SK-N-SH (cell line): Measurements from ENCODE around the gene FFAR3. TPM values are rescaled to one million over a fixed set of nuclear protein-coding genes. Genes with fewer than 3 reads are reported as not detected.

Experiments used
- CTCF ChIA-PET: fragments of 300-600, 350-600 bp; formaldehyde crosslinking; extraction: SDS; loops from one replicate; lab custom pipeline; 2021; lab: Yijun Ruan, JAX
- POLR2A ChIA-PET: fragments of 350-600 bp; sonication (Branson Sonifier 250); formaldehyde crosslinking; extraction: SDS; loops from one replicate; lab custom pipeline; 2020; ENCODE audit warnings: antibody characterized with exemption, inconsistent platforms; lab: Yijun Ruan, JAX
- DNase-seq: peaks from one replicate; pipeline ENCODE4 v3.0.0; 2012
- H2AFZ ChIP-seq: fragments of 200-600 bp; sonication (generic); 2 replicates; pipeline ENCODE4 v1.8.1; 2016; ENCODE audit warnings: antibody characterized with exemption, mild to moderate bottlenecking, low read depth
- H3F3A ChIP-seq: fragments of 200-600 bp; sonication (generic); replicated peaks from 2 replicates; pipeline ENCODE3; 2016; ENCODE audit warnings: antibody characterized with exemption, mild to moderate bottlenecking; ENCODE audit not compliant: insufficient read depth
- H3K27ac ChIP-seq, 2 experiments: fragments of 200-500 bp in 1 of 2; fragments of 200-600 bp in 1 of 2; sonication (Bioruptor generic) in 1 of 2; sonication (generic), shearing (Covaris generic) in 1 of 2; 2 replicates each; pipeline versions ENCODE4 v1.5.1 to v1.6.1; 2014 to 2016; ENCODE audit warnings: low read depth in 2 of 2, inconsistent platforms in 1 of 2, low read length in 1 of 2, mild to moderate bottlenecking in 1 of 2, mixed read lengths in 1 of 2
- H3K27me3 ChIP-seq: fragments of 200-600 bp; sonication (generic), shearing (Covaris generic); 2 replicates; pipeline ENCODE4 v1.6.1; 2016; ENCODE audit warnings: mixed run types; ENCODE audit not compliant: insufficient read depth
- H3K36me3 ChIP-seq, 2 experiments: fragments of 200-500 bp in 1 of 2; fragments of 200-600 bp in 1 of 2; sonication (Bioruptor generic) in 1 of 2; sonication (generic) in 1 of 2; replicated peaks in 1 of 2; 2 replicates each; pipeline versions ENCODE3 to v1.5.1; 2014 to 2016; ENCODE audit warnings: low read length in 1 of 2, mild to moderate bottlenecking in 1 of 2; ENCODE audit not compliant: insufficient read depth in 2 of 2, control insufficient read depth in 1 of 2
- H3K4me1 ChIP-seq, 2 experiments: fragments of 200-500 bp in 1 of 2; fragments of 200-600 bp in 1 of 2; sonication (Bioruptor generic) in 1 of 2; sonication (generic), shearing (Covaris generic) in 1 of 2; 2 replicates each; pipeline versions ENCODE4 v1.5.1 to v1.6.1; 2014 to 2016; ENCODE audit warnings: low read depth in 1 of 2, low read length in 1 of 2, mixed run types in 1 of 2; ENCODE audit not compliant: insufficient read depth in 2 of 2, control insufficient read depth in 1 of 2
- H3K4me2 ChIP-seq: fragments of 200-600 bp; sonication (generic), shearing (Covaris generic); 2 replicates; pipeline ENCODE4 v1.6.1; 2017; ENCODE audit warnings: mixed run types
- H3K4me3 ChIP-seq, 2 experiments: fragments of 200-500 bp in 1 of 2; fragments of 200-600 bp in 1 of 2; sonication (Bioruptor generic) in 1 of 2; sonication (generic), shearing (Covaris generic) in 1 of 2; 2 replicates each; pipeline versions ENCODE4 v1.5.1 to v1.8.1; 2014 to 2016; ENCODE audit warnings: low read depth in 2 of 2, inconsistent platforms in 1 of 2, low read length in 1 of 2, mild to moderate bottlenecking in 1 of 2, mixed read lengths in 1 of 2, moderate library complexity in 1 of 2
- H3K79me2 ChIP-seq: fragments of 200-600 bp; sonication (generic); 2 replicates; pipeline ENCODE4 v1.8.1; 2017; ENCODE audit warnings: mild to moderate bottlenecking; ENCODE audit not compliant: insufficient read depth
- H3K9ac ChIP-seq: fragments of 200-600 bp; sonication (generic); 2 replicates; pipeline ENCODE4 v1.6.1; 2017; ENCODE audit warnings: mixed run types
- H3K9me2 ChIP-seq: fragments of 200-600 bp; sonication (generic); 2 replicates; pipeline ENCODE4 v1.6.1; 2017; ENCODE audit warnings: mixed run types
- H3K9me3 ChIP-seq: fragments of 200-600 bp; sonication (generic); 2 replicates; pipeline ENCODE4 v1.6.1; 2017; ENCODE audit warnings: mixed run types, mild to moderate bottlenecking, moderate library complexity
- H4K20me1 ChIP-seq: fragments of 200-600 bp; sonication (generic); 2 replicates; pipeline ENCODE4 v1.6.1; 2017; ENCODE audit warnings: mild to moderate bottlenecking, mixed run types; ENCODE audit not compliant: insufficient read depth
- EP300 ChIP-seq, 2 experiments: IDR thresholded peaks; 2 replicates each; pipeline versions ENCODE4 v1.4.0 to v1.6.1; 2012; ENCODE audit warnings: borderline replicate concordance in 1 of 2, low read depth in 1 of 2, low read length in 1 of 2
- GABPA ChIP-seq: IDR thresholded peaks from 2 replicates; pipeline ENCODE4 v1.4.0; 2012; ENCODE audit warnings: low read depth, mild to moderate bottlenecking
- JUND ChIP-seq: IDR thresholded peaks from 2 replicates; pipeline ENCODE4 v1.4.0; 2012
- NRF1 ChIP-seq: IDR thresholded peaks from 2 replicates; pipeline ENCODE4 v1.6.1; 2012; ENCODE audit warnings: low read depth, mild to moderate bottlenecking, low read length
- RAD21 ChIP-seq: IDR thresholded peaks from 2 replicates; pipeline ENCODE4 v1.6.1; 2012; ENCODE audit warnings: mild to moderate bottlenecking, low read length
- RCOR1 ChIP-seq: fragments of 150-350 bp; IDR thresholded peaks from 2 replicates; pipeline ENCODE4 v1.6.1; 2017; ENCODE audit warnings: antibody characterized with exemption, low read length
- SMC3 ChIP-seq: IDR thresholded peaks from 2 replicates; pipeline ENCODE4 v1.6.1; 2012; ENCODE audit warnings: low read depth, low read length, improper control_type of control experiment
- TAF1 ChIP-seq: IDR thresholded peaks from 2 replicates; pipeline ENCODE4 v1.6.1; 2012; ENCODE audit warnings: low read depth, mild to moderate bottlenecking, low read length, moderate library complexity, borderline replicate concordance
- TEAD4 ChIP-seq: IDR thresholded peaks from 2 replicates; pipeline ENCODE4 v1.4.0; 2012; ENCODE audit warnings: mild to moderate bottlenecking, borderline replicate concordance; ENCODE audit not compliant: insufficient read depth
- WGBS: methylation state at CpG from one replicate; pipeline ENCODE4 v1.1.6; 2017; ENCODE audit warnings: low lambda C conversion rate; 5-methylcytosine and 5-hydroxymethylcytosine counted together
- polyA plus RNA-seq, 3 experiments: library from polyadenylated mRNA; depleted of rRNA; stranded (reverse); fragments of >200 nt; gene quantifications; 2 replicates each; pipeline ENCODE4 v1.2.3, GENCODE V29; 2012
- TF ChIP-seq, protein P1 (sequence below): fragments of 150-350 bp; IDR thresholded peaks from 2 replicates; pipeline ENCODE4 v1.6.1; 2017; ENCODE audit warnings: antibody characterized with exemption, low read length, low read depth, borderline replicate concordance
- TF ChIP-seq, protein P2 (sequence below): IDR thresholded peaks from 2 replicates; pipeline ENCODE4 v1.6.1; 2012; ENCODE audit warnings: mild to moderate bottlenecking, low read depth, low read length, moderate library complexity
- TF ChIP-seq, protein P3 (sequence below): fragments of 200-600 bp; sonication (generic); IDR thresholded peaks from 2 replicates; pipeline ENCODE4 v1.6.1; 2017; ENCODE audit warnings: antibody characterized with exemption, mild to moderate bottlenecking, moderate library complexity
- TF ChIP-seq, protein P4 (sequence below): IDR thresholded peaks from 2 replicates; pipeline ENCODE4 v1.4.0; 2012; ENCODE audit warnings: low read depth, borderline replicate concordance

Gene FFAR3
- polyA plus RNA-seq, 1 of the 3 experiments (the other 2 are of a cell fraction), result not detected

DNA sequence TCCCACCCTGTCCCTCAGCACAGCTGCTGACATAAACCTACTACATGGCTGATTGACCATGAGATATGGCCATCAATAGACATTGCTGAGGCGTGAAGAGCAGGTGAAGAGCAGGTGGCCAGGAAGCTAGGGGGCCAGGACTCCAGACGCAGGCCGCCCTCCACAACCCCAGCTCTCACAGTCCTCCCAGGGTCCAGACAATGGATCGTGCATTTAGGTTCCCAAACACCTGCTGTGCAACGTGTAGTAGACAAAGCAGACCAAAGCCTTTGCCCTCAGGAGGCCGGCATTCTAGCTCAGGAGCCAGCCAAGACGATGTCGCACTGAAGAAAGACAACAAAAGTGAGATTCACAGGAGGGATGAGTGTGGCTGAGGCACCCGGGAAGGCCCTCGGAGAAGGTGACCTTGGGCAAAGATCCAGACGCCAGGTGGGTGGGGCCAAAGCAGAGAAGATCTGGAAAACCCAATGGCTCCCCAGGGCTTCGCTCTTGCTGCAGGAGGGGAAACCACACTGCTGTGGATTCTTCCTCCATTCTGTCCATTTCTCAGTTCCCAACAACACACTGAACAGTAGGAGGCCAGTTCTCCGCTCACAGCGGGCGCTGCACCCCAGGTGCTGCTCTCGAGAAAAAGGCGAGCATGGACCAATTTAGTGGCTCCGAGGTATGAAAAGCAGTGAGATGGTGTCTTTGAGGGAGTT lies 9.2 kb upstream of the FFAR3 start:
- 20% methylated on average over 17 of the region's 18 CpGs for WGBS
- TF ChIP-seq, protein P1, sequence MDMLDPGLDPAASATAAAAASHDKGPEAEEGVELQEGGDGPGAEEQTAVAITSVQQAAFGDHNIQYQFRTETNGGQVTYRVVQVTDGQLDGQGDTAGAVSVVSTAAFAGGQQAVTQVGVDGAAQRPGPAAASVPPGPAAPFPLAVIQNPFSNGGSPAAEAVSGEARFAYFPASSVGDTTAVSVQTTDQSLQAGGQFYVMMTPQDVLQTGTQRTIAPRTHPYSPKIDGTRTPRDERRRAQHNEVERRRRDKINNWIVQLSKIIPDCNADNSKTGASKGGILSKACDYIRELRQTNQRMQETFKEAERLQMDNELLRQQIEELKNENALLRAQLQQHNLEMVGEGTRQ, result no peak
- no peak for TF ChIP-seq TEAD4
- TF ChIP-seq EP300 (IDR thresholded peaks at IDR 0.05; ENCODE audit: borderline replicate concordance in 1 of 2, low read depth in 1 of 2, low read length in 1 of 2), result no peak
- TF ChIP-seq RCOR1, result no peak
- TF ChIP-seq SMC3, result no peak
- TF ChIP-seq, protein P2, sequence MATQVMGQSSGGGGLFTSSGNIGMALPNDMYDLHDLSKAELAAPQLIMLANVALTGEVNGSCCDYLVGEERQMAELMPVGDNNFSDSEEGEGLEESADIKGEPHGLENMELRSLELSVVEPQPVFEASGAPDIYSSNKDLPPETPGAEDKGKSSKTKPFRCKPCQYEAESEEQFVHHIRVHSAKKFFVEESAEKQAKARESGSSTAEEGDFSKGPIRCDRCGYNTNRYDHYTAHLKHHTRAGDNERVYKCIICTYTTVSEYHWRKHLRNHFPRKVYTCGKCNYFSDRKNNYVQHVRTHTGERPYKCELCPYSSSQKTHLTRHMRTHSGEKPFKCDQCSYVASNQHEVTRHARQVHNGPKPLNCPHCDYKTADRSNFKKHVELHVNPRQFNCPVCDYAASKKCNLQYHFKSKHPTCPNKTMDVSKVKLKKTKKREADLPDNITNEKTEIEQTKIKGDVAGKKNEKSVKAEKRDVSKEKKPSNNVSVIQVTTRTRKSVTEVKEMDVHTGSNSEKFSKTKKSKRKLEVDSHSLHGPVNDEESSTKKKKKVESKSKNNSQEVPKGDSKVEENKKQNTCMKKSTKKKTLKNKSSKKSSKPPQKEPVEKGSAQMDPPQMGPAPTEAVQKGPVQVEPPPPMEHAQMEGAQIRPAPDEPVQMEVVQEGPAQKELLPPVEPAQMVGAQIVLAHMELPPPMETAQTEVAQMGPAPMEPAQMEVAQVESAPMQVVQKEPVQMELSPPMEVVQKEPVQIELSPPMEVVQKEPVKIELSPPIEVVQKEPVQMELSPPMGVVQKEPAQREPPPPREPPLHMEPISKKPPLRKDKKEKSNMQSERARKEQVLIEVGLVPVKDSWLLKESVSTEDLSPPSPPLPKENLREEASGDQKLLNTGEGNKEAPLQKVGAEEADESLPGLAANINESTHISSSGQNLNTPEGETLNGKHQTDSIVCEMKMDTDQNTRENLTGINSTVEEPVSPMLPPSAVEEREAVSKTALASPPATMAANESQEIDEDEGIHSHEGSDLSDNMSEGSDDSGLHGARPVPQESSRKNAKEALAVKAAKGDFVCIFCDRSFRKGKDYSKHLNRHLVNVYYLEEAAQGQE, result no peak
- no peak for TF ChIP-seq GABPA
- TF ChIP-seq NRF1, result no peak
- no peak for TF ChIP-seq RAD21
- no peak for TF ChIP-seq TAF1
- TF ChIP-seq, protein P3, sequence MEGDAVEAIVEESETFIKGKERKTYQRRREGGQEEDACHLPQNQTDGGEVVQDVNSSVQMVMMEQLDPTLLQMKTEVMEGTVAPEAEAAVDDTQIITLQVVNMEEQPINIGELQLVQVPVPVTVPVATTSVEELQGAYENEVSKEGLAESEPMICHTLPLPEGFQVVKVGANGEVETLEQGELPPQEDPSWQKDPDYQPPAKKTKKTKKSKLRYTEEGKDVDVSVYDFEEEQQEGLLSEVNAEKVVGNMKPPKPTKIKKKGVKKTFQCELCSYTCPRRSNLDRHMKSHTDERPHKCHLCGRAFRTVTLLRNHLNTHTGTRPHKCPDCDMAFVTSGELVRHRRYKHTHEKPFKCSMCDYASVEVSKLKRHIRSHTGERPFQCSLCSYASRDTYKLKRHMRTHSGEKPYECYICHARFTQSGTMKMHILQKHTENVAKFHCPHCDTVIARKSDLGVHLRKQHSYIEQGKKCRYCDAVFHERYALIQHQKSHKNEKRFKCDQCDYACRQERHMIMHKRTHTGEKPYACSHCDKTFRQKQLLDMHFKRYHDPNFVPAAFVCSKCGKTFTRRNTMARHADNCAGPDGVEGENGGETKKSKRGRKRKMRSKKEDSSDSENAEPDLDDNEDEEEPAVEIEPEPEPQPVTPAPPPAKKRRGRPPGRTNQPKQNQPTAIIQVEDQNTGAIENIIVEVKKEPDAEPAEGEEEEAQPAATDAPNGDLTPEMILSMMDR, result no peak
- TF ChIP-seq, protein P4, sequence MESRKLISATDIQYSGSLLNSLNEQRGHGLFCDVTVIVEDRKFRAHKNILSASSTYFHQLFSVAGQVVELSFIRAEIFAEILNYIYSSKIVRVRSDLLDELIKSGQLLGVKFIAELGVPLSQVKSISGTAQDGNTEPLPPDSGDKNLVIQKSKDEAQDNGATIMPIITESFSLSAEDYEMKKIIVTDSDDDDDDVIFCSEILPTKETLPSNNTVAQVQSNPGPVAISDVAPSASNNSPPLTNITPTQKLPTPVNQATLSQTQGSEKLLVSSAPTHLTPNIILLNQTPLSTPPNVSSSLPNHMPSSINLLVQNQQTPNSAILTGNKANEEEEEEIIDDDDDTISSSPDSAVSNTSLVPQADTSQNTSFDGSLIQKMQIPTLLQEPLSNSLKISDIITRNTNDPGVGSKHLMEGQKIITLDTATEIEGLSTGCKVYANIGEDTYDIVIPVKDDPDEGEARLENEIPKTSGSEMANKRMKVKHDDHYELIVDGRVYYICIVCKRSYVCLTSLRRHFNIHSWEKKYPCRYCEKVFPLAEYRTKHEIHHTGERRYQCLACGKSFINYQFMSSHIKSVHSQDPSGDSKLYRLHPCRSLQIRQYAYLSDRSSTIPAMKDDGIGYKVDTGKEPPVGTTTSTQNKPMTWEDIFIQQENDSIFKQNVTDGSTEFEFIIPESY, result no peak
- TF ChIP-seq JUND, result no peak
- H3F3A ChIP-seq, result no peaks in the 10 kb centered on the region

More for the DNA sequence above, 9.2 kb upstream of the FFAR3 start:
- Histone ChIP-seq H3K4me3 (no peak overlapping the region), H3K9me2 (no peaks in the 10 kb centered on the region), H3K27me3 (peaks cover 83% of the 10 kb centered on the region), H4K20me1 (no peaks in the 10 kb centered on the region), H3K9ac (no peak overlapping the region), H2AFZ (no peak overlapping the region), H3K4me1 (no peaks in the 10 kb centered on the region), H3K79me2 (no peaks in the 10 kb centered on the region), H3K9me3 (no peaks in the 10 kb centered on the region), H3K4me2 (no peak overlapping the region), H3K27ac (no peak overlapping the region), H3K36me3 (no peaks in the 10 kb centered on the region)
- DNase-seq, result no peak
- ChIA-PET POLR2A (no interaction called here), CTCF (interaction anchor here (1.0 to 3.3 kb wide), 6 partner anchors 36 to 161 kb away, joined by 3 to 16 read pairs (median 3); no protein-coding TSS in a partner anchor)
